CD14-positive monocyte (primary cell): ENCODE data around the gene GAL3ST2. TPM values are rescaled to one million over a fixed set of nuclear protein-coding genes. Genes with fewer than 3 reads are reported as not detected.

Experiments
- DNase-seq, 3 donors: peaks; one replicate each; pipeline ENCODE4 v3.0.0-alpha.2; 2011 to 2022
- H2AFZ ChIP-seq: 2 replicates; pipeline ENCODE4 v1.6.0; 2012; ENCODE audit warnings: mild to moderate bottlenecking, low read depth, low read length, inconsistent platforms; ENCODE audit not compliant: insufficient read depth, poor library complexity, severe bottlenecking
- H3K27ac ChIP-seq, 2 donors: 1 replicate in 1 of 2; 2 replicates in 1 of 2; pipeline ENCODE4 v1.5.1; 2012 to 2013; ENCODE audit warnings: low read length in 2 of 2, control low read depth in 1 of 2, inconsistent platforms in 1 of 2, low read depth in 1 of 2, mild to moderate bottlenecking in 1 of 2
- H3K27me3 ChIP-seq, 2 donors: one replicate each; pipeline versions ENCODE4 v1.6.0 to v1.6.1; 2011 to 2013; ENCODE audit warnings: low read length in 2 of 2; ENCODE audit not compliant: control insufficient read depth in 2 of 2, insufficient read depth in 2 of 2
- H3K36me3 ChIP-seq, 2 donors: replicated peaks in 1 of 2; 1 replicate in 1 of 2; 2 replicates in 1 of 2; pipeline versions ENCODE4 v1.5.1 to v1.6.1; 2012 to 2013; ENCODE audit warnings: low read length in 2 of 2, control low read depth in 1 of 2, inconsistent platforms in 1 of 2, mild to moderate bottlenecking in 1 of 2; ENCODE audit not compliant: insufficient read depth in 2 of 2, control insufficient read depth in 1 of 2
- H3K4me1 ChIP-seq, 2 donors: 1 replicate in 1 of 2; 2 replicates in 1 of 2; pipeline versions ENCODE4 v1.5.1 to v1.6.1; 2012 to 2013; ENCODE audit warnings: low read length in 2 of 2, control low read depth in 1 of 2, inconsistent platforms in 1 of 2, mild to moderate bottlenecking in 1 of 2, moderate library complexity in 1 of 2; ENCODE audit not compliant: insufficient read depth in 2 of 2, control insufficient read depth in 1 of 2
- H3K4me2 ChIP-seq: replicated peaks from 2 replicates; pipeline ENCODE3; 2012; ENCODE audit warnings: low read length, moderate library complexity, mild to moderate bottlenecking; ENCODE audit not compliant: poor library complexity, severe bottlenecking; ENCODE audit errors: extremely low read depth
- H3K4me3 ChIP-seq, 3 experiments: fragments of 200-600 bp in 1 of 3; sonication (generic) in 1 of 3; replicated peaks in 1 of 3; 1 replicate in 2 of 3; 2 replicates in 1 of 3; pipeline ENCODE4 v1.5.1; 2011 to 2013; ENCODE audit warnings: low read length in 3 of 3, mild to moderate bottlenecking in 3 of 3, control low read depth in 2 of 3, low read depth in 2 of 3, inconsistent platforms in 1 of 3, moderate library complexity in 1 of 3
- H3K79me2 ChIP-seq: 2 replicates; pipeline ENCODE4 v1.6.0; 2012; ENCODE audit warnings: mild to moderate bottlenecking, control low read depth, inconsistent platforms, low read length, moderate library complexity; ENCODE audit not compliant: insufficient read depth
- H3K9ac ChIP-seq: 2 replicates; pipeline ENCODE4 v1.6.0; 2017; ENCODE audit warnings: low read length, mild to moderate bottlenecking; ENCODE audit not compliant: insufficient read depth, poor library complexity, severe bottlenecking
- H3K9me3 ChIP-seq, 2 donors: replicated peaks in 1 of 2; 1 replicate in 1 of 2; 2 replicates in 1 of 2; pipeline versions ENCODE4 v1.5.1 to v1.6.1; 2012 to 2013; ENCODE audit warnings: low read length in 2 of 2, control low read depth in 1 of 2; ENCODE audit not compliant: control insufficient read depth in 1 of 2, insufficient read depth in 1 of 2
- H4K20me1 ChIP-seq: 2 replicates; pipeline ENCODE4 v1.6.0; 2012; ENCODE audit warnings: mild to moderate bottlenecking, low read length, control low read depth, moderate library complexity; ENCODE audit not compliant: insufficient read depth
- H3K27ac Mint-ChIP-seq, 7 donors: one replicate each; pipeline ENCODE4 v1.8.0; 2020; ENCODE audit warnings: mild to moderate bottlenecking in 7 of 7, mixed read lengths in 7 of 7, moderate library complexity in 6 of 7, inconsistent platforms in 2 of 7
- H3K27me3 Mint-ChIP-seq, 3 donors: one replicate each; pipeline ENCODE4 v1.8.0; 2021 to 2022; ENCODE audit warnings: low read depth in 3 of 3, mild to moderate bottlenecking in 3 of 3, mixed read lengths in 3 of 3, moderate library complexity in 3 of 3, inconsistent platforms in 1 of 3
- H3K36me3 Mint-ChIP-seq, 2 donors: one replicate each; pipeline ENCODE4 v1.8.0; 2020; ENCODE audit warnings: mixed read lengths in 2 of 2, inconsistent platforms in 1 of 2, mild to moderate bottlenecking in 1 of 2
- H3K4me1 Mint-ChIP-seq: one replicate; pipeline ENCODE4 v1.8.0; 2020; ENCODE audit warnings: mild to moderate bottlenecking, mixed read lengths
- H3K4me3 Mint-ChIP-seq, 2 donors: one replicate each; pipeline ENCODE4 v1.8.0; 2020; ENCODE audit warnings: mild to moderate bottlenecking in 2 of 2, mixed read lengths in 2 of 2, moderate library complexity in 1 of 2
- H3K9me3 Mint-ChIP-seq, 7 donors: one replicate each; pipeline ENCODE4 v1.8.0; 2020 to 2022; ENCODE audit warnings: mixed read lengths in 7 of 7, mild to moderate bottlenecking in 6 of 7, moderate library complexity in 6 of 7, inconsistent platforms in 2 of 7
- CTCF ChIP-seq: fragments of 200-600 bp; IDR thresholded peaks from one replicate; pipeline ENCODE4 v1.8.0; 2022; ENCODE audit warnings: antibody characterized with exemption, mild to moderate bottlenecking
- WGBS: methylation state at CpG from one replicate; pipeline ENCODE4 v1.1.5; 2013; ENCODE audit warnings: missing lambda C conversion rate; ENCODE audit not compliant: insufficient coverage; 5-methylcytosine and 5-hydroxymethylcytosine counted together
- intact Hi-C, 2 donors: fragments of 100-400 bp; cut with micrococcal nuclease; formaldehyde crosslinking; loops; one replicate each; pipeline versions ENCODE4 v1.15.0 to v1.15.1; 2023
- polyA plus RNA-seq, 3 donors: library from polyadenylated mRNA; depleted of rRNA in 1 of 3; unstranded in 2 of 3; stranded (reverse) in 1 of 3; fragments of 300-500 nt in 2 of 3; fragments of >200 nt in 1 of 3; fragmentation: Illumina TruSeq in 2 of 3; gene quantifications; 1 replicate in 2 of 3; 2 replicates in 1 of 3; pipeline ENCODE4 v1.2.3, GENCODE V29; 2012 to 2021

GAL3ST2 gene
- polyA plus RNA-seq, 3 donors = not detected

DNA sequence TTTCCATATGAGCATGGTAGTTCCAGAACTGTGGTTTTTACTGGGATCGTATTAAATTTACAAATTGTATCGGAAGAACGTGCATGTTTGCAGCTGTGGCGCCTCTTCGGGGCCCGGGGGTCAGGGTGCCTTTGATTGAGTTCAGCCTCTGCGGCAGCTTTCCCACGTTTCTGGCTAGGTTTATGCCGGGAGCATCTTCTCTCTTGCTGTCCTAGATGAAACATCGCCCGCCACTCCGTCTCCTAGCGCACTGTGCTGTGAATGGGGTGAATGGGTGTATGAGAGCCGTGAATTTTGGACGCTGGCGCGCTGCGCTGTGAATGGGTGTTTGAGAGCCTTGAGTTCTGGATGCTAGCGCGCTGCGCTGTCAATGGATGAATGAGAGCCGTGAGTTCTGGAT, 69.8 kb downstream of the GAL3ST2 start:
- Histone ChIP-seq H3K27me3 (no peaks in the 10 kb centered on the region), H3K27ac (no peak overlapping the region), H4K20me1 (no peaks in the 10 kb centered on the region), H3K79me2 (no peaks in the 10 kb centered on the region), H3K9me3 (no peaks in the 10 kb centered on the region), H3K4me1 (peaks cover 14 to 28% of the 10 kb centered on the region in 2 donors), H3K4me2 (no peak overlapping the region), H2AFZ (no peak overlapping the region), H3K36me3 (no peaks in the 10 kb centered on the region), H3K9ac (no peak overlapping the region), H3K4me3 (no peak overlapping the region)
- H3K4me3 Mint-ChIP-seq = peak overlapping the region; percentile 61 to 78
- H3K36me3 Mint-ChIP-seq = peaks cover 4 to 6% of the 10 kb centered on the region in 2 donors
- peaks cover 0 to 5% (median 0%) of the 10 kb centered on the region in 7 donors for H3K9me3 Mint-ChIP-seq
- intact Hi-C loops = no loop called here
- H3K27me3 Mint-ChIP-seq = peaks cover 7 to 24% (median 22%) of the 10 kb centered on the region in 3 donors
- no peak for DNase-seq
- 97% methylated on average over 12 of the region's 22 CpGs for WGBS
- H3K27ac Mint-ChIP-seq = no peak overlapping the region
- no peak for TF ChIP-seq CTCF
- H3K4me1 Mint-ChIP-seq = peaks cover 32% of the 10 kb centered on the region

GRCh38 chr2:241848761-241849615, 72.4 kb downstream of the GAL3ST2 start:
- Histone ChIP-seq H3K4me3 (no peak overlapping the region), H3K9ac (no peak overlapping the region), H3K9me3 (no peaks in the 10 kb centered on the region), H4K20me1 (no peaks in the 10 kb centered on the region), H3K4me1 (peaks cover 7 to 12% of the 10 kb centered on the region in 2 donors), H2AFZ (no peak overlapping the region), H3K27me3 (no peaks in the 10 kb centered on the region), H3K4me2 (no peak overlapping the region), H3K79me2 (no peaks in the 10 kb centered on the region), H3K36me3 (no peaks in the 10 kb centered on the region), H3K27ac (no peak overlapping the region)
- Mint-ChIP-seq H3K9me3 (peaks cover 0 to 6% (median 0%) of the 10 kb centered on the region in 7 donors), H3K4me1 (peaks cover 18% of the 10 kb centered on the region), H3K36me3 (peaks cover 2 to 6% of the 10 kb centered on the region in 2 donors), H3K4me3 (no peak overlapping the region), H3K27me3 (peaks cover 4 to 21% (median 16%) of the 10 kb centered on the region in 3 donors), H3K27ac (peak overlapping the region in 1 of 7 donors; percentile 46)
- 94% methylated on average over 21 of the region's 39 CpGs for WGBS
- no peak for TF ChIP-seq CTCF
- intact Hi-C loops = no loop called here
- no peak for DNase-seq
